UCSD-AML1 (cell line): ENCODE data around the gene CASP12.
A peak's percentile ranks its signal among the peaks of the same experiment; 100 is the strongest.

Experiments
- DNase-seq: peaks from one replicate; lab custom pipeline; 2025; ENCODE audit not compliant: unreplicated experiment; lab: John Stamatoyannopoulos, UW

Gene CASP12

DNA sequence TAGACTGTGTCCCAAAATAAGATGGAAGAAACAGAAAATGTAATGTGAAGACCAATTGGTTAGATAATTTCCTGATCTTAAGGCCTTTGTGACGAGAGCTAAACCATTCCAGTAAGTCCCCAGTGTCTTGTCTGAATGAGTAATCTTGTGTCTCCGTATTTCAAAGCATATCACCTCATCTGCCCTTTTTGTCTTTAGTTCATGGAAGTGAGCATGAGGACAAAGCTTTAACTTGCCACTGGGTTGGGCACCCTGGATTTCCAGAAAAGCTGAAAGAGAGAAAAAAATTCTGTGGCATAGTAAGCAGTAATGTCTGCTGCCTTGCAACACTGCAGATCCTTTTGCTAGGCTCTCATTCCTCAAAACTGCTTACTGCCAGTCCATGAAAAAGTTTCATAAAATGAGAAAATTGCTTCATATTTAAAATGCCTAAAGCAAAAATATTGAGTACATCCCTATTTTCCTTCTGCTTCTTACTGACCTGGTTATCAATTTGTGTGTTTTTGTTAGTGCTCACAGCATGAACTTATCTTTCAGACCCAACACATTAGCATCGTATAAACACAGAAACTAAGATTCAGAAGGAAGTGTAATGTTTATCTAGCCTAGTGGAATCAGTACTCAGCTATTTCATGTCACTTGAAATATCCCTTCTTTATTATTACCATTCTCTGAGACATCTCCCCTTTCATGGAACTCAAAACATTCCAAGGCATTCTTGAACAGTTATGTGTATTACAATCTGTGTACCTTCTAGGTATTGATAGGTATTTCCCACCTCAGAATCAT, 5.3 kb downstream of the CASP12 start:
- no peak for DNase-seq

DNA sequence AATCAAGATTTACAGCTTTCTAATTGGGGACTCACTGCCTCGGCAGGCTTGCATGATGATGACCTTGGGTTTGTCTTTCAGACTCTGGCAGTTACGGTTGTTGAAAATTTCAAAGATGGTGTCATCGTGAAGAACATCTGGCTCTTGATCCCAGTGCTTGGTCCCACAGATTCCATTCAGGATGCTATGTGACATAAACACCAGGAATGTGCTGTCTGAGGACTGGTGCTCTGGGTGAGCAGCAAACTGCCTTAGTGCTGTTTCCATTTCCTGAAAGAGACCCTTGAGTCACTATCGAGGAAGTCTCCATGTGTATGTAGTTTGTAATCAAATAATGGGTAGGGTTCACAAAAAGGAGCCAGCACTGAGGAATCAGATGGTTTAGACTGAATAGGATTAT, 7.1 kb downstream of the CASP12 start:
- no peak for DNase-seq

DNA sequence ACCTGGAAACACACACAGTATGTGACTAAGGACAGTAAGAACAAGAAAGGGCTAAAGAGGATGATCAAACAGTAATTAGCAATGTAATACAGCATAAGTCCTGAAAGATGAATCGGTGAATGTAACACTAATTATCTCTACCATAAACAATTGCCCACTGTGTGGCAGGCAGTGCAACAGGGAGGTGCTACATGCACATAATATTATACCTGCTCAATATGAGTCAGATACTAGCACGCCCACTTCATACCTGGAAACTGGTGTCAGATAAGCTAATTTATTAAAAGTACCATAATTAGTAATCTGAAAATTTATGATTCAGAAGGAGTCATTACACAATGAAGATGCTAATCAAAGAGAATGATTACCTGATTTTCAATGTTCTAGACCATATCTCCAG, 14.9 kb downstream of the CASP12 start:
- DNase-seq, result no peak

DNA sequence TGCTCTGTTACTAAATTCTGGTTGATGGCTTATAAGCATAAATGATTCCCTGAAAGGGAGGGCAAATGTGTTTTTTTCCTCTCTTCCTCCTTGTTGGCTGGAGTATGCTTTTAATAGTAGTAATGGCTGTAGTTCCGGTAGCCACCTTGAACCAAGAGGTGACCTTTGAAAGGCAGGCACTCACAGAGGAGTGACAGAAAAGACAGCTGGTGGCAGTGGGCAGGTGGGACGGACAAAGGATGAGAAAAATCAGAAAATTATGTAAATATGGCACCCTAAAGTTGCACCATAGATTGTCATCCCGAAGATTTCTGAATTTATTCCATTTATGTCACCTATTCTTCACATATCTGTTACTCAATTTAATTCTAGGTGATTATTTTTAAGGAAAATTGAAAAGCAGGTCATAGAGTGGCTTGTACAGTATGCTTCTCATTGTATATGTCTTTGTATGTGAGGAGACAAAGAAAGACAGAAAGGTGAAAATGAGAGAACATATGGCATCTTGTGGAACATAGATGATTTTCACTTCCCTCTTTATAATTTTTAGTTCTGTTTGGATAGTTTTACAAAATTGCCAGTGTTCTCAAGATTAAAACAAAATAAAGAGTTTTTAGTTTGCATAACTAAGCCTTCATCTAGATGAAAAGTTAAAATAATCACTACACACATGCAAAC, 17.0 kb downstream of the CASP12 start:
- no peak for DNase-seq

DNA sequence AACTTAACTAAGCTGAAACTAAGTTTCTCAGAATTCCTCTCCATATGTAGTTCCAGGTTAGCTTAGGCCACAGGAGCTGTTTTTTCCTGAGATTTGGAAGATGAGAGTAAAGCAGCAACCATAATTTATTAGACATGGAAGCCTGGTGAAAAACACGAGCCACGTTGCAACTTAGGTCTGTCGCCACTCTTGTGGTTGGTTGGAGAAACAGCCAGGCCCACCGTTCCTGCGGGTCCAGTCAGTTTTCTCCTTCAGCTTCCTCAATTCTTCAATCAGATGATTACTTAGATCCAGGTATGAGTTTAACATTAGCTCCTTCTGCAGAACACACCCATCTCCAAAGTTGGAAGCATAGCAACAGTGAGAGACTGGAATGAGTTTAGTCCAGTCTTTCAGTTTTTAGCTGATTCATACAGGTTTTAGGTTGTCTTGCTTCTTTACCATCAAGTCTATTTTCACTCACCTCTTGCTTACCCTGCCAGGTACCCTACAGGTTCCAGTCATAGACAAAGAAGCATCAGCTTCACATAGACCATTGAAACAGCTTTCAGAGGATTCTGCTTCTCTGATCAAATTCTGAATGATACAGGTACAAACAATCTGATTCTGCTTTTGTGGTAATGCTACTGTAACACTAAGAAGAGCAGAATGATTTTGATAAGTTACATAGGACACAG, 18.6 kb downstream of the CASP12 start:
- DNase-seq, result no peak

DNA sequence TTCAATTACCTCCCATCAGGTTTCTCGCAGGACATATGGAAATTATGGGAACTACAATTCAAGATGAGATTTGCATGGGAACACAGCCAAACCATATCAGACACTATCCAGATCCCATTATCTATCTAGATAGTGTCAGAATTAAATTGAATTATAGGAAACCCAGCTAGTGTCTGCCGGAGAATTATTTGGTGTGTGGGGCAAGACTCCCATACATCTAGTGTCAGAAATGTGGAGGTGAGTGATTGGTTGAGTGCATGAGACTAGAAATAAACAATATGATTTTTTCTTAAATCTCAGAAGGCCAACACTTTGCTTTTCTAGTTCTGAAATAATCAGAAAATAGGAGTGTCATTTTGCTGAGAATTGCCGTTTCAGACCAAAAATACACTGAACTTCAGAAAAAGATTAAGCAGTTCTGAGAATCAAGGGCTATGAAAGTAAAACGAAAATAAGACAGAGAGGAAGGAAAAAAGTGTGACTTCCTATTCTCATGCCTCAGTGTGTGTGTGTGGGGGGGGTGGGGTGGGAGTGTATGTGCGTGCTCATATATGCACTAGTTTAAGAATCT, 21.3 kb downstream of the CASP12 start:
- no peak for DNase-seq

DNA sequence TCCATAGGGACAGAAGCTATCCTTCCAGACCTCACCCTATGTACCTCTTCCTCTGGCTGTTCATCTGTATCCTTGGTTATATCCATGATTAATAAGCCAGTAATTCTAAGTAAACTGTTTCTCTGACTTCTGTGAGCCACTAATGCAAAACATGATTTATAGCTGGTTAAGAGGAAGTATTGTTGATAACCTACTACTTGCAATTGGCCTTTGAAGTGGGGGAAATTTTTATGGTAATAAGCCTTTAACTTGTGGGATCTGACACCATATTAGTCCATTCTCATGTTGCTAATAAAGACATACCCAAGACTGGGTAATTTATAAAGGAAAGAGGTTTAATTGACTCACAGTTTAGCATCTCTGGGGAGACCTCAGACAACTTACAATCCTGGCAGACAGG, 21.9 kb downstream of the CASP12 start:
- DNase-seq, result no peak

DNA sequence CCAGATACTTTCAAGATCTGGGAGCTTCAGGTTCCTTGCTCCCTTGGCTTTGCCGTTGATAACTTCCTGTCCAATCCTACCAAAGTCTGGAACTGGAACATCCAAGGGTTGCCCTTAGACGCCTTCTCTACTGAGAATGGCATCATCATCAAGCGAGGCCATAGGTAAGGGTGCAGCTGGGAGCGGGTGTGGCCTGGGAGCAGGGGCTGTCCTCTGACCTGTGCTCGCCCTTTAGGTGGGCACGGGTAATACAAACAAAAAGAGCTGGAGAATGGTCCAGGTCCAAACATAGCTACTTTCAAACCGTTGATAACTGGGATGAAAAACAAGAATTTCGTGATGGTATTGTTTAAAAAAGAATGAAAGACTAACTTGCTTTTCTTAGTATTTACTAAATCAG, 25.0 kb downstream of the CASP12 start:
- no peak for DNase-seq

DNA sequence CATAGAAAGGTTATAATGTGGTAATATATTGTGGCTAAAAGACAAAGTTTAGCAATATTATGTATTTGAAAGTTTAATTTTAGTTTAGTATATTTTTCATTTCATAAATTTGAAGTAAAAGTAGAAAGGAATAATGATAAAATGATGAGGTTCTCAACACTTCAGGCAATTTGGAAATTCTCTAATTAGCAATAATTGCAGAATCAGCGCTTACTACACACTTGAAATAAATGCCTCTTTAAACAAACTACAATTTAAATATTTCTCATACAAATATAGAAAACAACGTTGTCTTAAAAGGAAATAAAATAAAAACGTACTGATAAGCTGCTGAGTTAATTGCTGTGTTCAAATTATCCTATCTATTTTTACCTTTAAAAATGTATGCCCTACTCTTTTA, 25.9 kb downstream of the CASP12 start:
- no peak for DNase-seq

DNA sequence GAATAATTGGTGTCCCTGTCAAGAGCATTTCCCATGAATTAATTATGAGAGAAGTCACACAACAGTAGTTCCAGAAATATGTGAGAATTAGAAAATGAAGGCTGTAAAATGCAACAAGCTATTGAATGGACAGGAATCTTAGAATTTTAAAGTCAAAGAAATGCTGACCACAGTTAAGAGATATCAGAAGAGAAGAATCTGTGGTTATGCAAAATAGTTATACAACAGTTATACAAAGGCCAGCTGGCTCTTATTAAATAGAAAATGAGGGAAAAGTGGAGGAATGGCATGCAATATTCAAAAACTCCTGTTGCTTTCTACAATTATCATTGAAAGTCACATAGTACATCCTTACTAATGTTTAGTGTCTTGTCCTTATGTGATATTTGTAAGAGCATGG, 27.4 kb downstream of the CASP12 start:
- no peak for DNase-seq

DNA sequence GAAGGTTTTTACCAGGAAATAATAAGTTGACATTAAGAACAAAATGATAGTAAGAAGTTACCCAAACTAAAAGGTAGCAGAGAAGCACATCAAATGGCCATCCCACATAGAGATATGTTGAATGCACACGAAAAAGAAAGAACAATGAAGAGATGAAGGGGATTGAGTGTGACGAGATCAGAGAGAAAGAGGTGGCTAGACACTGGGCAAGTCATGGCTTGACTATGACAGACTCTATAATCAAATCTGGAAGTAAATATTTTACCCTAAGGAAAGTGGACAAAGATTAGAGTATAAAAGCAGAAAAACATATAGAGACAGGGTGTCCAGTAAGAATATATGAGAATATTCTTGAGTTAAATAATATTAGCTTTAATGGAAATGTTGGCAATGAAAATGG, 31.4 kb downstream of the CASP12 start:
- DNase-seq, result no peak

DNA sequence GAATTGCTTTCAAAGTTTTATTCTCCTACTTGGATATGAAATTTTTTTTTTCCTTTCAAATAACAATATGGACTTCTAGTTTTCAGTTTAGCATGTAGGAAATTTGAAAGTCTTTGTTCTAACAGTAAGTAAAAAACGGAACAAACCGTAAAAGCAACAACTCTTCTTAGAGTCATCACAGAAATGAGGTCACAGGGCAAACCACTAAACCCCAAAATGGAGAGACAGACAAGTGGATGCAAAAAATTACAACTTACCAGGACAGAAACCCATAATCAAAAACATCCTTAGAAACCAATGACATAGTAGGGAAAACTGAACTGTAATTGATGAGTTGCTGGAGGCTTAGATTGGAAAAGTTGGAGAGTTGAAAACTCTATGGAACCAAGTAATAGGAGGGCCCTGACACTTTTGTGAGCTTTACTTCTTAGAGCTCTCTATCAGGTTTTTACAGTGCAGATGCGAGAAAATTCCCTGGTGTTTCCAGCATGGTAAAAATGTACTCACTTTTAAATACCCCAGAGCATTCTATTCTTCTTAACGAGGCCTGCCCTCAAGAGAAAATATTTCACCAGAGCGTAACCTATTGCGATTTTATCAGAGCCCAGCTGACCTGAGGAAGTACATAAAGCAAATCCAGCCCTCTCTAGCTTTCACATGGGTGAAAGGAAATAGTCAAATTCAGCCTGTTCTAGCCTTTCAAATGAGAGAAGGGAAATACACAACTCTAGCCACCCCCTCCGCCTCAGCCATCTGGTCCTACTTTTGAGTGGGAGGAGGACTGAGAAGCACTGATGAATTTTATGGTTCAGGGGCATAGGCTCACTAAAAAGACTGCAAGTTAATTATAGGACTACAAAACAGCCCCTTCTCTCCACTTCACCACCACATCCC, 39.1 kb downstream of the CASP12 start:
- peak; percentile 3 for DNase-seq

DNA sequence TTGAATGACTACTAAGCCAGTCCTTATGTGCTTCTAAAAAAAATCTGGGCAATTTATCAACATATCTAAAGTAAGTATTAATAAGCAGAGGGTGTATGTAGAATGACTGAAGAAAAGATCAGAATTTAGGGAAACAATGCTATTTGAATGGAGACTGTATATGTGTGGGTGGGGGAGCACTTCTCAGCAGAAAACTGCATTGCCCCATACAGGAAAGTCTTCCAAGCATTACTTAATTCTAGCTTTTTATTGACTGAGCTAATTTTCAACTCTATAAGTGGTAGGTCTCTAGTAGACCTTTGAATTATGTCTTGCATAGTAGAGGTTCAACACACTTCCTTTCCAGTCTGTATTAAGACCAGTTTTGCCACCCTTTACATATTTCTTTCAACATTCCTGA, 41.7 kb downstream of the CASP12 start:
- no peak for DNase-seq

DNA sequence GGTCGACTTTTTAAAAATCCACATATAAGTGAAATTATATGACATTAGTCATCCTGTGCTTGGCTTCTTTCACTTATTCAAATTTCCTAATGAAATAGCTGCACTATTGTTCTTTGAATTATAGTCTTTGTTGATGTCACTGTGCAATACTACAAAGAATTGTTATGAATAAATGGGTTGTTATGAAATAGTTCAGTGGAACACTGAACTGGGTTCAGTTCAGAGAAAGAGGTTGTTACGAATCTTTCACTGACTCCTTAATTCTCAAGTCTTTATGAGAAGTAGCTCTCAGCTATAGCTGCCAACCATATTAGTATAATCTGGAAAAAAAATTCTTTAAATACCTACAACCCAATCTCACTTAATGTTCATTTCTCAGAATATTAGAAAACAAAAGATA, 42.3 kb downstream of the CASP12 start:
- DNase-seq, result no peak

DNA sequence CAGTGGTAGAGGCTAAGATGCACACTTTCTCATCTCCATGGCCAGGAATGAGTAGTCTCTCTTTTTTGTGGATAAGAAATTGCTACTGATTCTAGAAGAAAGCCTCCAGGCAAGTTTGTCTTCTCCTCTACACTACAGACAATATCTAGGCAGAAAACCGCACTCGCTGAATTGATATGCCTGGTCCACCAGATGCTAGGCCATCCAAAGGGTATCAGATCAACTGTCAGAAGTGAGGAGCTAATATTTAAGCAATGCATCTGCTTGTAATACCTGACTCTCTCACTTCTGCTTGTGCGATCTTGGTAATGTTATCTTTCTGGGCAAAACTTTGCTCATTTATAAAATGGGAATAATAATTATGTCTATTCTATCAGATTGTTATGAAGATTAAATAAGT, 45.0 kb downstream of the CASP12 start:
- DNase-seq, result no peak

DNA sequence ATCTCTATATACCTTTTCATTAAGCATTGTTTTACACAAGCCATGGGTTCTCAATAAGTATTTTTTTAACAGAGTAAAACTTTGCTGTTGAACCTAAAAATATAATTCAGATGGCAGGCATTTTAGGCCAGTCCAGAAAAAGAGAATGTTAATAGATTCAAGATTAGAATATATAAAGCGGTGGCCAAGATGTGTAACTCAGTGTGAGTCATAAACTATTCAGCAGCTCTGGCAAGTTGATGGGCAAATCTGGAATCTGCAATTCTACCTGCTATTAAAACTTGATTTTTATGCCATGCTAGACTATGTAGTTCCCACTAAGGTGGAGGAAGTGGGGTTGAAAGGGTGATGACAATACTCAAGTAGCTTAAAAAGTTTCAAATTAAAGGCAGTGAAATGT, 45.4 kb downstream of the CASP12 start:
- DNase-seq, result no peak

DNA sequence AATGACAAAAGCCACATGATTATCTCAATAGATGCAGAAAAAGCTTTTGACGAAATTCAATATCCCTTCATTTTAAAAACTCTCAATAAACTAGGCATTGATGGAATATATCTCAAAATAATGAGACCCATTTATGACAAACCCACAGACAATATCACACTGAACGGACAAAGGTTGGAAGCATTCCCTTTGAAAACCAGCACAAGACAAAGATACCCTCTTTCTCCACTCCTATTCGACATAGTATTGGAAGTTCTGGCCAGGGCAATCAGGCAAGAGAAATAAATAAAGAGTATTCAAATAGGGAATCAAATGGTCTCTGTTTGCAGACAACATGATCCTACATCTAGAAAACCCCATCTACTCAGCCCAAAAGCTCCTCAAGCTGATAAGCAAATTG, 52.0 kb downstream of the CASP12 start:
- DNase-seq, result no peak

DNA sequence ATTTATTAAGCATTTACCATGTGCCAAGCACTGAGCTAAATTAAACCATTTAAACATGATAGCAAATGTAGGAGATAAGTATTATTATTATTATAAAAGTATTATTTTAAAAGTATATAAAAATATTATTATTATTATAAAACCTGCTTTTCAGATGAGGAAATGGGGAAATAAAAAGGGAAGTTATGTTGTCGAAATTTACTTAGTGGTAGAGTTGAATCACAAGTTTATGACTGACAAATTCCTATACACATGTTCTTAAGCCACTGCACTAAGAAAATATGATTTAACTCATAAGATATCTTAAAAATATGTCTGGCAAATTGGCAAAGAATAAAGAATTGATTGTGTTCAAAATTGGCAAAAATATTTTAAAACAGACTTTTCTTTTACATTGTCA, 53.8 kb downstream of the CASP12 start:
- no peak for DNase-seq

DNA sequence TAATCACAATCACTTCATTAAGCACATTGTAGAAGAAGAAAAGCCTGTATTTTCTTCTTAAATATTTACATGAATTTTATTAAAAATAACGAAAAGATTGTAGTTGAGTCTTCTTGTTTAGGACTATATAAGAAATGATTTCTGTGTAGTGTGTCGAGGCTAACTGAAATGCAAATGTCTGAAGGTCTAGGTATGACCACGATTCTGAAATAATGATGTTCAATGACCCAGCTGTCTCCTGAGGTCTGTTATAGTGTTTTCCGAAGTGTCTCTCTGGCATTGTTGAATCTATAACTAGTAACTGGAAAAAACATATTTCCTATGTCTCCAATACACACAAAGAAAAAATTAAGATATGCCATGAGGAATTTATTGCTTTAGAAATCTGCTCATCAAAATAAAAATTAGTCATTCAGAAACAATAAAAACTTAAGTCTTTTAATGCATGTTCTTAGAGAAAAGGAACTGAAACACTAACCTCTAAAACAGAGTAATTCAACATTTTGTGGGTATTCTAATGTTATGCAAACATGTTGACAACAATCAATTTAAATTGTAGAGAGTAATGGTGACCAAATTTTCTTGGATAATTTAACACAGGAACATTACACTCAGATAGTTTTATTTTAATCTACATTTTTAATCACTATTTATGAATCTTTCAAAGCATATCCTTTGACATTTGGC, 55.0 kb downstream of the CASP12 start:
- DNase-seq, result no peak

DNA sequence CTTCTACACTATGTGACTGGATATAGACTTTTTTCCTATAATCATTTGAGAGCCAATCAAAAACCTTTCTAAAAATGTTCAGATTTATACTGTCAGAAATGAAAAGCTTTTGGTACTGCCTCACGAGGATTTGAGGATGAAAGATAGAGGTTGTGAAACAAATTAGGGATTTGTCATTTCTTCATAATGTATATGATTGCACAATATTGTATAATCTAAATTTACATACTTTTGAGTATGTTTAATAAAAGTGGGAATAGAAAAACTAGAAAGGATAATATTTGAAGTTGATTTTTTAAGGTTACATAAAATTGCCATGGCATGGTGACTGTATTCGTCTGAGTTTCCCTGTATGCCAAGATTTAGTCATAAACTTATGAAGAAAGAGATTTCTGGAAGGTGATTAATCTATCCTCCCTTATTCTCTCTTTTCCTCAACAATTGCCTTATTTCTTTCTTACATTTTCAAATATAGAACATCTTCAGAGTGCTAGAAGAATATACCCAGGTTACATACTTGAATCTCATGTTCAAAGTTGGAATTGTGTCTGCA, 56.2 kb downstream of the CASP12 start:
- DNase-seq, result no peak
